Upper lobe of right lung (tissue), 1 donor: ENCODE measurements around the gene RASL10B. TPM values are rescaled to one million over a fixed set of nuclear protein-coding genes. Genes with fewer than 3 reads are reported as not detected.
A peak's percentile ranks its signal among the peaks of the same experiment; 100 is the strongest.

Source experiments
- ATAC-seq: fragments of 200-7000 bp; cut with Tn5 transposase; one replicate; pipeline ENCODE4 v1.9.1; 2020; ENCODE audit warnings: mild to moderate bottlenecking, moderate library complexity
- DNase-seq: peaks from one replicate; pipeline ENCODE4 v3.0.0-alpha.2; 2020
- H3K27ac ChIP-seq: fragments of 200-600 bp; one replicate; pipeline ENCODE4 v1.8.0; 2022
- H3K27me3 ChIP-seq: fragments of 200-600 bp; one replicate; pipeline ENCODE4 v1.8.0; 2022; ENCODE audit warnings: mild to moderate bottlenecking
- H3K36me3 ChIP-seq: fragments of 200-600 bp; one replicate; pipeline ENCODE4 v1.8.0; 2022
- H3K4me1 ChIP-seq: fragments of 200-600 bp; one replicate; pipeline ENCODE4 v1.8.0; 2022
- H3K4me3 ChIP-seq: fragments of 200-600 bp; one replicate; pipeline ENCODE4 v1.8.0; 2022; ENCODE audit warnings: mild to moderate bottlenecking
- H3K9me3 ChIP-seq: fragments of 200-600 bp; one replicate; pipeline ENCODE4 v1.8.0; 2022
- intact Hi-C: fragments of 100-400 bp; cut with DNase I; formaldehyde crosslinking; loops from one replicate; pipeline ENCODE4 v1.11.0; 2022
- total RNA-seq: library from RNA; stranded (reverse); fragmentation: NEBNext Ultra II Directional; extraction: Animal tissue kit (Norgen Biotek cat#: 25700); gene quantifications from one replicate; pipeline ENCODE4 v1.2.1, GENCODE V29; 2021
- TF ChIP-seq, protein P1 (sequence below): fragments of 200-600 bp; IDR thresholded peaks from one replicate; pipeline ENCODE4 v1.8.0; 2022; ENCODE audit warnings: antibody characterized with exemption
- donor health status: DM: no; HTN: yes; CAD: no; lungs with severe emphysema.

The RASL10B gene
- total RNA-seq, 1 donor from 2014 or later, result 2.2 TPM

DNA sequence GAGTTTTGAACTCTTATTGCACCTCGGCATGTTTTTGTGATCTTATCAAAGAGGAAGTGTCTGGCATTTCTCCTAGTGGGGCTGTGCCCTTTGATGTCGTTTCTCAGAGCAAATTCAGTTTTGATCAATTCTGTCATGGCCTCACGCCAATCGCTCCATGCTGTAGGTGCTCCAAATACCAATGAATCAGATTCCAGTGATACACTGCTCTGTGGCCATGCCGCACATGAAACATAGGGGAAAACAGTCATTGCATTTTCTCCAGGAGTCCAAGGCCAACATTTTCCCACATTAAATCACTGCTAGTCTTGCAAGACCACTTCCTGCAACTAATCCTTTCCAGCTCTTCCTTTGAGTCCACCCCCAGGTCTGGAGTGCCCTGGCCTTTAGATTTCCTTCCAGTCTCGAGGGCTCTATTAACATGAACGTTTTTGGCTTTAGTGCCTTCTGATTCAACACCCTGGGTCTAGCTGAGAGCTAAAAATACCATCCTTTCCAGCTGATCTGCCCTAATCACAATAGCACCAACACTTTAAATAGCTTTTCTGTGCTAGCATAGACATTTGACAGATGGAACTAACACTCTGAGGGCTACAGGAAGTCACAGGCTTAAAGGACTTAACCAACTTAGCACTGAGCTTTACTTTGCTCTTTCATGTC lies 18.2 kb upstream of the RASL10B start:
- no peak overlapping the region for H3K4me3 ChIP-seq
- H3K9me3 ChIP-seq, result no peaks in the 10 kb centered on the region
- H3K27me3 ChIP-seq, result no peaks in the 10 kb centered on the region
- DNase-seq (no peak), ATAC-seq (peak; percentile 11)
- H3K4me1 ChIP-seq, result peaks cover 26% of the 10 kb centered on the region
- TF ChIP-seq, protein P1, sequence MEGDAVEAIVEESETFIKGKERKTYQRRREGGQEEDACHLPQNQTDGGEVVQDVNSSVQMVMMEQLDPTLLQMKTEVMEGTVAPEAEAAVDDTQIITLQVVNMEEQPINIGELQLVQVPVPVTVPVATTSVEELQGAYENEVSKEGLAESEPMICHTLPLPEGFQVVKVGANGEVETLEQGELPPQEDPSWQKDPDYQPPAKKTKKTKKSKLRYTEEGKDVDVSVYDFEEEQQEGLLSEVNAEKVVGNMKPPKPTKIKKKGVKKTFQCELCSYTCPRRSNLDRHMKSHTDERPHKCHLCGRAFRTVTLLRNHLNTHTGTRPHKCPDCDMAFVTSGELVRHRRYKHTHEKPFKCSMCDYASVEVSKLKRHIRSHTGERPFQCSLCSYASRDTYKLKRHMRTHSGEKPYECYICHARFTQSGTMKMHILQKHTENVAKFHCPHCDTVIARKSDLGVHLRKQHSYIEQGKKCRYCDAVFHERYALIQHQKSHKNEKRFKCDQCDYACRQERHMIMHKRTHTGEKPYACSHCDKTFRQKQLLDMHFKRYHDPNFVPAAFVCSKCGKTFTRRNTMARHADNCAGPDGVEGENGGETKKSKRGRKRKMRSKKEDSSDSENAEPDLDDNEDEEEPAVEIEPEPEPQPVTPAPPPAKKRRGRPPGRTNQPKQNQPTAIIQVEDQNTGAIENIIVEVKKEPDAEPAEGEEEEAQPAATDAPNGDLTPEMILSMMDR, result no peak
- H3K27ac ChIP-seq, result no peak overlapping the region
- intact Hi-C loops, result no loop called here
- H3K36me3 ChIP-seq, result peaks cover 59% of the 10 kb centered on the region

DNA sequence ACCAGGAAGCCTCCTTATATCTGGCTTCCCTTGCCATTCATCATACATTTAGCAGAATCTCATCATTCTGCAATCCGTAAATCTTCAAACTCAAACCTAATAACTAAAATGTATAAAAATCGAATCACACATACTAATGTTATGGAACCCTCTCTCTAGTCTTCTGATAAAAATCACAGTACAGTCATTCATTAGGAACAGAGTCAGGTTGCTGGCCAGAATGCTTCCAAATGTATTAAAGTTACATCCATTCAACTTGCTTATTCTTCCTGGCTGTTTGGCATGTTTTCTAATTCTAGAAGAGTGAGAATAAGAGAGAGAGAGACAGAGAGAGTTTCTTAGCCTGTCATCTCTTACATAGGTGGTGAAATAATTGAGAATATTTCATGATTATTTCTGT lies 16.5 kb upstream of the RASL10B start:
- peaks cover 59% of the 10 kb centered on the region for H3K36me3 ChIP-seq
- no peak for DNase-seq
- no peaks in the 10 kb centered on the region for H3K9me3 ChIP-seq
- intact Hi-C loops, result no loop called here
- no peak for ATAC-seq
- H3K4me1 ChIP-seq, result peaks cover 26% of the 10 kb centered on the region
- no peak overlapping the region for H3K27ac ChIP-seq
- H3K4me3 ChIP-seq, result no peak overlapping the region
- TF ChIP-seq, protein P1, result no peak
- no peaks in the 10 kb centered on the region for H3K27me3 ChIP-seq

DNA sequence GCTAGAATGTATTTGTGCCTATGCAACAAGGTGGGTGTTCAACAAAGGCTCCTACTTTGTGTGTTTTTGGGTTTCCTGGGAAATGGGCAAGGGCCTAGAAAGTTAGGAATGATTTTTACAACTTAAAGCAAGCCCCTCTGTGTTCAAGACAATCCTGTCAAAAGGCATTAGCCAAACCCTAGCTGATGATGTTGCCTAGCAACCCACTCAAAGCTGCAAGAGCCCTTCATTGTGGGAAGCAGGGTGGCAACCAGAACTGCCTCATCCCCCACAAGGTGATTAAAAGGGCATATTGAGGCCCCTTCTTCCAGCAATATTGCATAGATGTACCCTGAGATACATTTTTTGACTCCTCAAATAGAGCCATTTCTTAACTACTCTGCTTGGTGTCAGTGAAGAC lies 16.0 kb upstream of the RASL10B start:
- H3K36me3 ChIP-seq, result peaks cover 56% of the 10 kb centered on the region
- no peak overlapping the region for H3K27ac ChIP-seq
- TF ChIP-seq, protein P1, result no peak
- no peaks in the 10 kb centered on the region for H3K27me3 ChIP-seq
- peaks cover 26% of the 10 kb centered on the region for H3K4me1 ChIP-seq
- H3K4me3 ChIP-seq, result no peak overlapping the region
- intact Hi-C loops, result no loop called here
- DNase-seq (no peak), ATAC-seq (no peak)
- H3K9me3 ChIP-seq, result no peaks in the 10 kb centered on the region

DNA sequence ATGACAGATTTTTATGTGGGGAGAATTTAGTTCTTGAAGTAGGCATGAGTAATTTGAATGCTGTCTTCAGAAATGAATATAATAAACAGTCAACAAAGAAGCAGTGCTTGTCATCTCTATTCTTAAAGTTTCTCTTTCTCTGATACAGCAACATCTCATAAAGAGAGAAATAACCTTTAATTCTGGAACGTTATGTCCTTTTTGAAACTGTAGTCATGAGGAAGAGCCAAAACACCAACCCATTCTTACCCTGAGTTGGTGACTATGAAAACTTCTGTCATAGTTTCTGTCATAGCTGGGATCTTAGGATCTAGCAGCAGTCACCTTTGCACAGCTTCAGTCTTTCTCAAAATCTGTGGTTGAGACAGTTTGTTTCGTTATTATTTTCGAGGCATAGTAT lies 15.3 kb upstream of the RASL10B start:
- H3K4me3 ChIP-seq, result no peak overlapping the region
- intact Hi-C loops, result no loop called here
- H3K36me3 ChIP-seq, result peaks cover 52% of the 10 kb centered on the region
- no peaks in the 10 kb centered on the region for H3K27me3 ChIP-seq
- TF ChIP-seq, protein P1, result no peak
- ATAC-seq (no peak), DNase-seq (no peak)
- H3K4me1 ChIP-seq, result peaks cover 26% of the 10 kb centered on the region
- peak overlapping the region; percentile 72 for H3K27ac ChIP-seq
- no peaks in the 10 kb centered on the region for H3K9me3 ChIP-seq

DNA sequence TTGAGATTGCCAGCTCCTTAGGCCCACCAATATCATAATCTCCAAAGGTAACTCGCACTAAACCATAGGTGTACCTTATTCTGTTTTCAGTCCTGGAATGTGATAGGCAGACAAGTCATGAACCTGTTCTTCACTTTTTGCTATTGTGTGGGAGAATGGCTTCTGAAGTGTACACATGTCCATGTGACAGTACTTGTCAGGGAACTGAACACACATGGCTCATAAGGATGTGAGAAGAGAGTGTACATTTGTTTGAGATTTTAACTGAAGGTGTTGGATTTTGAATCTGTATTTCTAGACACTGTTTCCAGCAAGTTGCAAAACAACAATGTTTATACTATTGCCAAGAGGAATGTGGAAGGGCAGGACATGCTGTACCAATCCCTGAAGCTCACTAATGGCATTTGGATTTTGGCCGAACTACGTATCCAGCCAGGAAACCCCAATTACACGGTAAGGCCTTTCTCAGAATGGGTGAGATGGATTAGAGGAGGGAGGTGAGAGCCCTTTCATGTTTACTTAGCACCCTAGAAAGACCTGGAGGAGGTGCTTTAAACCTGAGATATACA lies 14.5 kb upstream of the RASL10B start:
- peak; percentile 90 for ATAC-seq
- H3K36me3 ChIP-seq, result peaks cover 44% of the 10 kb centered on the region
- TF ChIP-seq, protein P1, result no peak
- peak overlapping the region; percentile 72 for H3K27ac ChIP-seq
- no peaks in the 10 kb centered on the region for H3K27me3 ChIP-seq
- H3K9me3 ChIP-seq, result no peaks in the 10 kb centered on the region
- no peak for DNase-seq
- H3K4me3 ChIP-seq, result no peak overlapping the region
- H3K4me1 ChIP-seq, result peaks cover 26% of the 10 kb centered on the region
- intact Hi-C loops, result no loop called here
